CD4-positive, alpha-beta memory T cell (primary cell): ENCODE data around the gene ABCB1. TPM values are rescaled to one million over a fixed set of nuclear protein-coding genes. Genes with fewer than 3 reads are reported as not detected.
"Not testable (repeated sequence)": the region's sequence is repeated elsewhere in the genome, so short reads cannot be mapped to it uniquely, and the experiment has no call there.

ENCODE experiments used
- CTCF ChIA-PET: fragments of 350-600 bp; sonication (Branson Sonifier 250); formaldehyde crosslinking; loops from one replicate; lab custom pipeline; 2021; ENCODE audit warnings: inconsistent platforms; ENCODE audit not compliant: partially characterized antibody; lab: Charles Lee
- POLR2A ChIA-PET: fragments of 350-600 bp; sonication (Branson Sonifier 250); formaldehyde crosslinking; loops from one replicate; lab custom pipeline; 2021; ENCODE audit not compliant: partially characterized antibody; lab: Charles Lee
- DNase-seq, 5 donors: peaks; one replicate each; pipeline versions ENCODE4 v3.0.0 to v3.0.0-alpha.2; 2020 to 2022; ENCODE audit warnings: mixed read lengths in 1 of 5
- H3K27ac ChIP-seq: one replicate; pipeline ENCODE4 v1.7.0; 2013; ENCODE audit warnings: low read depth, low read length
- H3K27me3 ChIP-seq: 2 replicates; pipeline ENCODE4 v1.7.0; 2013; ENCODE audit warnings: mild to moderate bottlenecking, low read length, moderate library complexity; ENCODE audit not compliant: insufficient read depth
- H3K36me3 ChIP-seq: 2 replicates; pipeline ENCODE4 v1.7.0; 2013; ENCODE audit warnings: mild to moderate bottlenecking, low read length, moderate library complexity; ENCODE audit not compliant: insufficient read depth
- H3K4me1 ChIP-seq: 2 replicates; pipeline ENCODE4 v1.7.0; 2013; ENCODE audit warnings: mild to moderate bottlenecking, low read length, moderate library complexity; ENCODE audit not compliant: insufficient read depth
- H3K4me3 ChIP-seq, 2 donors: one replicate each; pipeline ENCODE4 v1.7.0; 2013; ENCODE audit warnings: low read length in 2 of 2, mild to moderate bottlenecking in 1 of 2
- H3K9me3 ChIP-seq, 2 donors: one replicate each; pipeline ENCODE4 v1.7.0; 2013; ENCODE audit warnings: low read length in 2 of 2, control low read depth in 1 of 2; ENCODE audit not compliant: control insufficient read depth in 1 of 2
- H3K27ac Mint-ChIP-seq, 7 donors: one replicate each; pipeline ENCODE4 v1.8.0; 2020 to 2021; ENCODE audit warnings: mixed read lengths in 7 of 7, mild to moderate bottlenecking in 6 of 7, inconsistent platforms in 3 of 7, moderate library complexity in 3 of 7
- H3K27me3 Mint-ChIP-seq, 2 donors: one replicate each; pipeline ENCODE4 v1.8.0; 2020 to 2021; ENCODE audit warnings: mixed read lengths in 2 of 2
- H3K36me3 Mint-ChIP-seq, 2 donors: one replicate each; pipeline ENCODE4 v1.8.0; 2020 to 2021; ENCODE audit warnings: mixed read lengths in 2 of 2, inconsistent platforms in 1 of 2, mild to moderate bottlenecking in 1 of 2
- H3K4me1 Mint-ChIP-seq, 4 donors: one replicate each; pipeline ENCODE4 v1.8.0; 2020 to 2021; ENCODE audit warnings: mixed read lengths in 4 of 4, mild to moderate bottlenecking in 1 of 4
- H3K4me3 Mint-ChIP-seq, 8 donors: one replicate each; pipeline ENCODE4 v1.8.0; 2020 to 2021; ENCODE audit warnings: mixed read lengths in 8 of 8, mild to moderate bottlenecking in 7 of 8, moderate library complexity in 6 of 8, inconsistent platforms in 3 of 8
- H3K9me3 Mint-ChIP-seq, 8 donors: one replicate each; pipeline ENCODE4 v1.8.0; 2020 to 2021; ENCODE audit warnings: mixed read lengths in 8 of 8, mild to moderate bottlenecking in 5 of 8, inconsistent platforms in 3 of 8, moderate library complexity in 1 of 8
- intact Hi-C: fragments of 100-400 bp; cut with micrococcal nuclease; formaldehyde crosslinking; loops from one replicate; pipeline ENCODE4 v1.15.1; 2023
- polyA plus RNA-seq, 2 donors: library from polyadenylated mRNA; unstranded; fragments of 300-500 nt; fragmentation: Illumina TruSeq; gene quantifications; one replicate each; pipeline ENCODE4 v1.2.3, GENCODE V29; 2021
- total RNA-seq, 2 experiments: library from RNA; stranded (reverse); gene quantifications; one replicate each; pipeline ENCODE4 v1.2.3, GENCODE V29; 2021

ABCB1 gene
- total and polyA plus RNA-seq, 4 experiments from 2014 or later: 15.4 to 27.1 (median 23.4) TPM

GRCh38 chr7:87464830-87465533 lies 135.7 kb downstream of the ABCB1 start:
- H3K27me3 ChIP-seq, H3K4me1 Mint-ChIP-seq, H3K27ac ChIP-seq, H3K36me3 ChIP-seq, intact Hi-C loops, POLR2A ChIA-PET, DNase-seq, H3K4me3 Mint-ChIP-seq, H3K36me3 Mint-ChIP-seq, H3K27ac Mint-ChIP-seq, H3K9me3 Mint-ChIP-seq, H3K9me3 ChIP-seq, H3K4me3 ChIP-seq, H3K4me1 ChIP-seq: not testable (repeated sequence)
- CTCF ChIA-PET: interaction anchor here (0.8 kb wide), 1 partner anchor 42 kb away, joined by 4 read pairs; no protein-coding TSS in a partner anchor
- peaks cover 9 to 18% of the 10 kb centered on the region in 2 donors for H3K27me3 Mint-ChIP-seq

- H3K4me1 Mint-ChIP-seq: no peaks in the 10 kb centered on the region
These were observed 136.7 kb downstream of the ABCB1 start for GRCh38 chr7:87463982-87464381.

GRCh38 chr7:87460444-87460843 lies 140.2 kb downstream of the ABCB1 start:
- H3K27me3 ChIP-seq, POLR2A ChIA-PET, H3K9me3 ChIP-seq, DNase-seq, CTCF ChIA-PET, H3K4me3 Mint-ChIP-seq, H3K4me1 ChIP-seq, H3K27ac Mint-ChIP-seq, intact Hi-C loops, H3K9me3 Mint-ChIP-seq, H3K4me1 Mint-ChIP-seq, H3K36me3 ChIP-seq, H3K4me3 ChIP-seq, H3K27ac ChIP-seq, H3K36me3 Mint-ChIP-seq: not testable (repeated sequence)
- H3K27me3 Mint-ChIP-seq: peaks cover 3 to 12% of the 10 kb centered on the region in 2 donors

More at GRCh38 chr7:87463982-87464381, 136.7 kb downstream of the ABCB1 start:
- Histone ChIP-seq H3K4me3 (no peak overlapping the region), H3K36me3 (no peaks in the 10 kb centered on the region), H3K4me1 (no peaks in the 10 kb centered on the region), H3K27ac (no peak overlapping the region), H3K27me3 (no peaks in the 10 kb centered on the region), H3K9me3 (no peaks in the 10 kb centered on the region)
- peaks cover 10 to 18% of the 10 kb centered on the region in 2 donors for H3K27me3 Mint-ChIP-seq
- ChIA-PET CTCF (no interaction called here), POLR2A (no interaction called here)
- H3K36me3 Mint-ChIP-seq: no peaks in the 10 kb centered on the region
- H3K9me3 Mint-ChIP-seq: peaks cover 0 to 6% (median 4%) of the 10 kb centered on the region in 8 donors
- H3K27ac Mint-ChIP-seq: no peak overlapping the region
- no peak overlapping the region for H3K4me3 Mint-ChIP-seq
- intact Hi-C loops: no loop called here
- DNase-seq: no peak

GRCh38 chr7:87459941-87460340 lies 140.7 kb downstream of the ABCB1 start:
- intact Hi-C loops: no loop called here
- ChIA-PET CTCF (no interaction called here), POLR2A (no interaction called here)
- Histone ChIP-seq H3K27ac (no peak overlapping the region), H3K9me3 (no peaks in the 10 kb centered on the region), H3K36me3 (no peaks in the 10 kb centered on the region), H3K4me3 (no peak overlapping the region), H3K4me1 (no peaks in the 10 kb centered on the region), H3K27me3 (no peaks in the 10 kb centered on the region)
- Mint-ChIP-seq H3K36me3 (no peaks in the 10 kb centered on the region), H3K9me3 (peaks cover 0 to 2% (median 0%) of the 10 kb centered on the region in 8 donors), H3K27ac (no peak overlapping the region), H3K27me3 (peaks cover 3 to 10% of the 10 kb centered on the region in 2 donors), H3K4me1 (no peaks in the 10 kb centered on the region), H3K4me3 (no peak overlapping the region)
- no peak for DNase-seq

GRCh38 chr7:87458148-87458547 lies 142.5 kb downstream of the ABCB1 start:
- no peak for DNase-seq
- no peaks in the 10 kb centered on the region for H3K4me1 Mint-ChIP-seq
- intact Hi-C loops: no loop called here
- POLR2A ChIA-PET: no interaction called here
- H3K4me3 Mint-ChIP-seq: no peak overlapping the region
- Histone ChIP-seq H3K27ac (no peak overlapping the region), H3K4me1 (no peaks in the 10 kb centered on the region), H3K9me3 (no peaks in the 10 kb centered on the region), H3K27me3 (no peaks in the 10 kb centered on the region), H3K4me3 (no peak overlapping the region), H3K36me3 (no peaks in the 10 kb centered on the region)
- H3K27me3 Mint-ChIP-seq: peaks cover 3 to 10% of the 10 kb centered on the region in 2 donors
- CTCF ChIA-PET: no interaction called here
- no peak overlapping the region for H3K27ac Mint-ChIP-seq
- H3K36me3 Mint-ChIP-seq: no peaks in the 10 kb centered on the region
- H3K9me3 Mint-ChIP-seq: peaks cover 0 to 2% (median 0%) of the 10 kb centered on the region in 8 donors

GRCh38 chr7:87456247-87456646 lies 144.4 kb downstream of the ABCB1 start:
- H3K36me3 ChIP-seq: no peaks in the 10 kb centered on the region
- Mint-ChIP-seq H3K9me3 (peaks cover 0 to 2% (median 0%) of the 10 kb centered on the region in 8 donors), H3K4me1 (no peaks in the 10 kb centered on the region), H3K4me3 (no peak overlapping the region), H3K27ac (no peak overlapping the region), H3K36me3 (no peaks in the 10 kb centered on the region), H3K27me3 (peaks cover 8% of the 10 kb centered on the region in 2 donors)
- H3K4me3 ChIP-seq: no peak overlapping the region
- no peaks in the 10 kb centered on the region for H3K27me3 ChIP-seq
- no peaks in the 10 kb centered on the region for H3K4me1 ChIP-seq
- intact Hi-C loops: no loop called here
- CTCF ChIA-PET: no interaction called here
- POLR2A ChIA-PET: no interaction called here
- no peak for DNase-seq
- H3K27ac ChIP-seq: no peak overlapping the region
- no peaks in the 10 kb centered on the region for H3K9me3 ChIP-seq
